Measurements from ENCODE around the gene RUBCN.

RUBCN gene

GRCh38 chr3:197775317-197775716 lies 38.6 kb upstream of the RUBCN start:
- TF ChIP-seq EZH2phosphoT487 (IDR thresholded peaks at IDR 0.05; ENCODE audit: borderline replicate concordance, low read length) (no peak), CTCF (IDR thresholded peaks at IDR 0.05; ENCODE audit: low read depth, low read length, poor library complexity, severe bottlenecking) (no peak)
- Histone ChIP-seq H3K4me3 (ENCODE audit: low read length) (no peak overlapping the region), H3K4me2 (ENCODE audit: low read length) (no peak overlapping the region), H4K20me1 (ENCODE audit: control insufficient read depth, insufficient read depth, low read depth, low read length) (no peaks in the 10 kb centered on the region), H3K27ac (ENCODE audit: low read depth, low read length) (no peak overlapping the region), H3F3A (ENCODE audit: control insufficient read depth, insufficient read depth) (peaks cover 10% of the 10 kb centered on the region), H3K9me2 (replicated peaks; ENCODE audit: control insufficient read depth, low read length) (no peaks in the 10 kb centered on the region), H3K36me3 (ENCODE audit: control insufficient read depth, low read length) (peaks cover 90% of the 10 kb centered on the region), H3K79me2 (ENCODE audit: control insufficient read depth, low read length) (peaks cover under 1% of the 10 kb centered on the region; the same call in 1 of the 2 replicates), H3K27me3 (ENCODE audit: control insufficient read depth, low read length) (no peaks in the 10 kb centered on the region), H3K4me1 (ENCODE audit: control insufficient read depth, low read length) (peaks cover 20% of the 10 kb centered on the region), H3K9me3 (ENCODE audit: control insufficient read depth, insufficient read depth, low read length) (no peaks in the 10 kb centered on the region)

DNA sequence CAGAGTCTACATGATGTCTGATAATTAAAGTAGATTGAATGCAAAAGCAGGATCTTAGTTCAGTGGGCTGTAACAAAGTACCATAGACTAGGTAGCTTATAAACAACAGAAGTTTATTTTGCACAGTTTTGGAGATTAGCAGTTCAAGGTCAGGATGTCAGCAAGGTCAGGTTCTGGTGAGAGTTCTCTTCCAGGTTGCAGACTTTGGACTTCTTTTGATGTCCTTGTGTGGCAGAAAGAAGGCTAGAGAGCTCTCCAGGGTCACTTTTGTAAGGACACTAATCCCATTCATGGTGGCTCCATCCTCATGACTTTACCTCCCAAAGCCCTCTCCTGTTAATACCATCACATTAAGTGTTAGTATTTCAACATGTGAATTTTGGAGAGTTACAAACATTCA lies 25.1 kb upstream of the RUBCN start:
- no peak overlapping the region for H3K4me3 ChIP-seq (ENCODE audit: low read length)
- H3K79me2 ChIP-seq (ENCODE audit: control insufficient read depth, low read length): peaks cover 50% of the 10 kb centered on the region
- TF ChIP-seq CTCF (IDR thresholded peaks at IDR 0.05; ENCODE audit: low read depth, low read length, poor library complexity, severe bottlenecking): no peak
- H4K20me1 ChIP-seq (ENCODE audit: control insufficient read depth, insufficient read depth, low read depth, low read length): no peaks in the 10 kb centered on the region
- H3K4me2 ChIP-seq (ENCODE audit: low read length): no peak overlapping the region
- no peaks in the 10 kb centered on the region for H3K27me3 ChIP-seq (ENCODE audit: control insufficient read depth, low read length)
- H3K36me3 ChIP-seq (ENCODE audit: control insufficient read depth, low read length): peaks cover 79% of the 10 kb centered on the region
- H3K4me1 ChIP-seq (ENCODE audit: control insufficient read depth, low read length): no peaks in the 10 kb centered on the region
- no peaks in the 10 kb centered on the region for H3K9me3 ChIP-seq (ENCODE audit: control insufficient read depth, insufficient read depth, low read length)
- H3F3A ChIP-seq (ENCODE audit: control insufficient read depth, insufficient read depth): no peaks in the 10 kb centered on the region
- H3K27ac ChIP-seq (ENCODE audit: low read depth, low read length): no peak overlapping the region
- no peaks in the 10 kb centered on the region for H3K9me2 ChIP-seq (replicated peaks; ENCODE audit: control insufficient read depth, low read length)

DNA sequence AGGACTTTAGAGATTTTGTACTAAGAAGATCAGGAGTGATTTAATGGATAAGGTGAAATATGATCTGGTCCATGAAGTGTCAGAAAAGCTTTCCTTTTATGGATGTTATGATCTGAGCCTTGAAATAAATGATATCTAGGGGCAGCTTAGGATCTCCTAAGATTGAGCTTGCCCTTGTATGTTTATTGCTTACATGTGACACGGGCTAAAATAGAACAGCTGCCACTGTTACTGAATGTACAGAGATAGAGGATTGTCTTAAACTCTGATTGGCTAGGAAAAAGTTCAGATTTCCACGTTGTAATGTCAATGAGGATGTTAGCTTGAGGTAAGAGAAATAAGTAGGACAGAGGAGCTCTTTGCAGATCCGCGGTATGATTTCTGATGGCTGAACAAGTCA lies 21.8 kb upstream of the RUBCN start:
- TF ChIP-seq EZH2phosphoT487 (IDR thresholded peaks at IDR 0.05; ENCODE audit: borderline replicate concordance, low read length) (no peak), CTCF (IDR thresholded peaks at IDR 0.05; ENCODE audit: low read depth, low read length, poor library complexity, severe bottlenecking) (no peak)
- H3F3A ChIP-seq (ENCODE audit: control insufficient read depth, insufficient read depth): no peaks in the 10 kb centered on the region
- H3K4me2 ChIP-seq (ENCODE audit: low read length): no peak overlapping the region
- peaks cover 65% of the 10 kb centered on the region for H3K36me3 ChIP-seq (ENCODE audit: control insufficient read depth, low read length)
- no peaks in the 10 kb centered on the region for H3K27me3 ChIP-seq (ENCODE audit: control insufficient read depth, low read length)
- peaks cover 5% of the 10 kb centered on the region; the same call in 1 of the 2 replicates for H4K20me1 ChIP-seq (ENCODE audit: control insufficient read depth, insufficient read depth, low read depth, low read length)
- H3K27ac ChIP-seq (ENCODE audit: low read depth, low read length): no peak overlapping the region
- H3K9me2 ChIP-seq (replicated peaks; ENCODE audit: control insufficient read depth, low read length): no peaks in the 10 kb centered on the region
- H3K79me2 ChIP-seq (ENCODE audit: control insufficient read depth, low read length): peaks cover 80% of the 10 kb centered on the region
- no peaks in the 10 kb centered on the region for H3K9me3 ChIP-seq (ENCODE audit: control insufficient read depth, insufficient read depth, low read length)
- no peak overlapping the region for H3K4me3 ChIP-seq (ENCODE audit: low read length)
- peaks cover 14% of the 10 kb centered on the region for H3K4me1 ChIP-seq (ENCODE audit: control insufficient read depth, low read length)

GRCh38 chr3:197756704-197757103 lies 20.0 kb upstream of the RUBCN start:
- peaks cover 61% of the 10 kb centered on the region for H3K36me3 ChIP-seq (ENCODE audit: control insufficient read depth, low read length)
- H3K79me2 ChIP-seq (ENCODE audit: control insufficient read depth, low read length): peaks cover 95% of the 10 kb centered on the region
- H4K20me1 ChIP-seq (ENCODE audit: control insufficient read depth, insufficient read depth, low read depth, low read length): peaks cover 17% of the 10 kb centered on the region
- no peaks in the 10 kb centered on the region for H3K9me3 ChIP-seq (ENCODE audit: control insufficient read depth, insufficient read depth, low read length)
- no peaks in the 10 kb centered on the region for H3K9me2 ChIP-seq (replicated peaks; ENCODE audit: control insufficient read depth, low read length)
- no peaks in the 10 kb centered on the region for H3F3A ChIP-seq (ENCODE audit: control insufficient read depth, insufficient read depth)
- H3K27ac ChIP-seq (ENCODE audit: low read depth, low read length): no peak overlapping the region
- H3K4me3 ChIP-seq (ENCODE audit: low read length): no peak overlapping the region
- no peak overlapping the region for H3K4me2 ChIP-seq (ENCODE audit: low read length)
- H3K27me3 ChIP-seq (ENCODE audit: control insufficient read depth, low read length): no peaks in the 10 kb centered on the region
- peaks cover 31% of the 10 kb centered on the region for H3K4me1 ChIP-seq (ENCODE audit: control insufficient read depth, low read length)
- TF ChIP-seq EZH2phosphoT487 (IDR thresholded peaks at IDR 0.05; ENCODE audit: borderline replicate concordance, low read length) (no peak), CTCF (IDR thresholded peaks at IDR 0.05; ENCODE audit: low read depth, low read length, poor library complexity, severe bottlenecking) (no peak)

Measured in DOHH2 (cell line).